GM12892 (cell line): ENCODE measurements around the gene CSAG1.
"Not testable (repeated sequence)": the region's sequence is repeated elsewhere in the genome, so short reads cannot be mapped to it uniquely, and the experiment has no call there.

ENCODE experiments used
- POLR2A ChIP-seq: IDR thresholded peaks from 2 replicates; pipeline ENCODE4 v1.6.1; 2011; ENCODE audit warnings: low read depth, low read length, control low read depth
- TAF1 ChIP-seq: IDR thresholded peaks from 2 replicates; pipeline ENCODE4 v1.6.1; 2011; ENCODE audit warnings: low read depth, mild to moderate bottlenecking, control low read depth, low read length, borderline replicate concordance

GRCh38 chrX:152700390-152700789 is 33.1 kb downstream of the CSAG1 start:
- TF ChIP-seq TAF1, POLR2A: not testable (repeated sequence)
